ENCODE data around the gene MMP28. TPM values are rescaled to one million over a fixed set of nuclear protein-coding genes. Genes with fewer than 3 reads are reported as not detected.

The MMP28 gene
- total RNA-seq, 1 donor from 2014 or later: 3.5 TPM

DNA sequence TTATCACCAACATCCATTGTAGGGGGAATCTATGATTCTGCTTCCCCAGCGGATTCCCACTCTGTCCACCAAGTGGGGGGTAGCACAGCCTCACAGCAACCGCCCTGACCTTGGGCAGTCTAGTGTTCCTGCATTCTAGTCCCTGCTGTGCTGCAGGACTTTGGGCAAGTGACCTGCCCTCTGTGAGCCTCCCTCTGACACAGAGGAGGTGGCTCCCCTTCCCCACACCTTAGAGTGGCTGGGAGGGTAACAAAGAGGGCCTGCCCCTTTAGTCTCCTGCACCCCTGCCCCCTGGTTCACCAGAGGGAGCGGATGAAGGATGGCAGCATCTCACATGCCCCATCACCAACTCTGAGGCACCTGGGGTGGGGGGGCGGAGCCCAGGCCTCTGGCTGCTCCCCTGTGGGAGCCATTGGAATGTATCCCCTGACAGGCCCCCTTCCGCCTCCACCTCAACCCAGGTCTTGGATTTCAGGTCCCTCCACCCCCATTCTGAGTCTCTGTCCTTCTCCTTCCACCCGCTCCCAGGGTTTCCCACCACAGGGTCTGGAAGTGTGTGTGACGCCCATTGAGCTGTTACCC lies 52.5 kb downstream of the MMP28 start:
- no peak for DNase-seq

DNA sequence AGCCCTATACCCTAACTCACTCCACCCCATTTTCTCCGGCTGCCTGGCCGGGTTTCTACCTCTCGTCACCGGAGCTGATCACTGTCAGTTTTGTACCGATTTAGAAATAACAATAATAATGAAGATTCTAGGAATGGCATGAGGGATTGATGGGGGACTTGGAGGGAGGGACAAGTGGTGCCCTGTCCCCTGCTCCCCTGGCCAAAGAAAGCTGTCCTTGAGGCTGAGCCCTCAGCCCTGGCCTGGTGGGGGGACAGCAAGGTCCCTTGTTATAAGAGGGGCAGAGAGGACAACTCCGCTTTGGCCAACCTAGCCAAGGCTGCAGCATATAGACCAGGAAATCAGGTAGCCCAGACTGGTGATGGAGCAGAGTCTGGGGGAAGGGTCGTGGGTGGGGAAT lies 52.9 kb downstream of the MMP28 start:
- no peak for DNase-seq

DNA sequence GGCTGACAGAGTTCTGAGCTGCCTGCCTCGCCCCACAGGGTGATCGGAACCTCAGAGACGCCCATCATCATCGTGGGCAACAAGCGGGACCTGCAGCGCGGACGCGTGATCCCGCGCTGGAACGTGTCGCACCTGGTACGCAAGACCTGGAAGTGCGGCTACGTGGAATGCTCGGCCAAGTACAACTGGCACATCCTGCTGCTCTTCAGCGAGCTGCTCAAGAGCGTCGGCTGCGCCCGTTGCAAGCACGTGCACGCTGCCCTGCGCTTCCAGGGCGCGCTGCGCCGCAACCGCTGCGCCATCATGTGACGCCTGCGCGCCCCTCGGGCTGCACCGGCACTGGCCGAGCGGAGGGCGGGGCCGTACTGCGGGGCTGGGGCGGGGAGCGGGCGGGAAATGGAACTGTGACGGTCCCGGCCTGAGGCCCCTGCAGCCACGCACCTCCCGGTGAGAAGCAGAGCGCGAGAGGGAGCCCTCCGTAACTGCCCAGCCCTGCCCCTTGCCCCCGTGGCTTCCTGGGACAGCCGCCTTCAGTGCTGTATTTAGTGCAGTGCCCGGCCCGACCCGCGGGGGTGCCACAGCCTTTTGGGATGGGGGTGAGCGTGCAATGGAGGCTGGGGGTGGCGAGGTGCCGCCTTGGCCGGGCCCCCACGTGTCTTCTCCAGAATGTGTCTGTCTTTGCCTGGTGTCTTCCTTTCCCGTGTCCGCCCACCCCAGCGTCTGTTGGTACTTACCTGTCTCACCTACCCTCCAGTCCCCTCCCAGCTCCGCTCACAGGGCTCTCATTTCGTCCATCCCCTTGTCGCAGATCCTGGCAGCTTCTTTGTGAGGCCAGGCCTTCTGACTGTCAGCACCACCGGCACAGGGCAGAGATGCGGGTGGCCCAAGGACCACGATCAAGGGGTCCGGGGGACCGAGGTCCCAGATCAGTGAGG lies 54.2 kb downstream of the MMP28 start:
- DNase-seq: no peak

DNA sequence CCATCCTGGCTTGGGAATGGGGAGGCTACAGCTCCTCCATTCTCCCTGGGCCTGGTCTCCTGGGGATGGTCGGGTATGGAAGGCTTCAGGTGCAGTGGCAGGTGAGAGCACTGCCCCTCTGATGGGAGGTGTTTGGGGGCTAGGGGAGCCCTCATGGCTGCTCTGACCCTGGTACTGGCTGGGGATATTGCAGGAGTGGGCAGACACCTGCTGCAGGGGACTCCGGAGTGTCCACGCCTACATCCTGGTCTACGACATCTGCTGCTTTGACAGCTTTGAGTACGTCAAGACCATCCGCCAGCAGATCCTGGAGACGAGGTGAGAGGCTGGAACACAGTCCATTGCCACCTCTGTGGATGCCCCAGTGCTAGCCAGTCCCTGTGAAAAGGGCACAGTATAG lies 55.2 kb downstream of the MMP28 start:
- no peak for DNase-seq

DNA sequence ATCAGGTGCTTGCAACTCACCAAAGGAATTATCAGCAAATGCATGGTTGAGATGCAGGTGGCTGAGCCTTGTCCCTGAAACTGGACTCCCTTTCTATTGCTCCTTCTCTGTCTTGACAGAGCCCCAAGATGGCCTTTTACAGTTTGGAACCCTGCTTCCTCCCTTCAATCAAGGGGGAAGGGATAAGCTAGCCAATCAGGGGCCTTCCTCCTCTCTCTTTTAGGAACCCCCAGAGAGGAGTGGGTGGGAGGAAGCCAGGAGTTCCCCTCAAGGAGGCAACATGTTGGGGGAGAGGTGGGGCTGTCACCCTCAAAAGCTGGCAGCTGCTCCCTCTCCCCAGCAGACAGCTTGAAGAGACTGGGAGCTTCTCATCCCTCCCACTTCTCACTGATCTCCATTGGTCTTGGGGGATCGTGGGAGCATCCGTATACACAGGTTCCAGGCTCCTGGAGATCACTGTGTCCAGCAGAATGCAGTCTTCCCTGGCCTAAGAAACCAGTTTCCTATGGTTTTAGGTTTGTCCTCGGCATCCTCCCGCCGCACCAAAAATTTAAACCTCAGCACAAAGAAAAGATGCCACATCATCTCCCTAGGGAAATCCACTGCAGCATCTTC lies 56.8 kb downstream of the MMP28 start:
- DNase-seq: no peak

DNA sequence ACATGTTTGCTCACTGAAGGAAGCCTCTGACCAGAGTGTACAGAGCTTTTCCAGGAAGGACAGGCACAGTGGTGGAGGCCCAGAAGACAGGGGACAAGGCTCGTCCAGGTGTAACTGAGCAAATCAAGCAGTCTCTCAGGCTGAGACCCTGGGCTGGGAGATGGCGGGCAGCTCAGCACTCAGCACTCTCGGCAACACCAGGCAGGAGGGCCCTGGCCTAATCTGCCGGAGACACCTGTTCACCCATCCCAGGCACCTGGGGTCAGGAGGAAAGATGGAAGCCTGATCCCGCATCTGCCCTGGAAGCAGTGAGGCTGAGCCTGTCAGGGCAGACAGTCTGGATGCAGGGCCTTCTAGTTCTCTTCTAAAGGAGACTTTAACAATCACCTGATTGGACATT lies 59.2 kb downstream of the MMP28 start:
- DNase-seq: no peak

DNA sequence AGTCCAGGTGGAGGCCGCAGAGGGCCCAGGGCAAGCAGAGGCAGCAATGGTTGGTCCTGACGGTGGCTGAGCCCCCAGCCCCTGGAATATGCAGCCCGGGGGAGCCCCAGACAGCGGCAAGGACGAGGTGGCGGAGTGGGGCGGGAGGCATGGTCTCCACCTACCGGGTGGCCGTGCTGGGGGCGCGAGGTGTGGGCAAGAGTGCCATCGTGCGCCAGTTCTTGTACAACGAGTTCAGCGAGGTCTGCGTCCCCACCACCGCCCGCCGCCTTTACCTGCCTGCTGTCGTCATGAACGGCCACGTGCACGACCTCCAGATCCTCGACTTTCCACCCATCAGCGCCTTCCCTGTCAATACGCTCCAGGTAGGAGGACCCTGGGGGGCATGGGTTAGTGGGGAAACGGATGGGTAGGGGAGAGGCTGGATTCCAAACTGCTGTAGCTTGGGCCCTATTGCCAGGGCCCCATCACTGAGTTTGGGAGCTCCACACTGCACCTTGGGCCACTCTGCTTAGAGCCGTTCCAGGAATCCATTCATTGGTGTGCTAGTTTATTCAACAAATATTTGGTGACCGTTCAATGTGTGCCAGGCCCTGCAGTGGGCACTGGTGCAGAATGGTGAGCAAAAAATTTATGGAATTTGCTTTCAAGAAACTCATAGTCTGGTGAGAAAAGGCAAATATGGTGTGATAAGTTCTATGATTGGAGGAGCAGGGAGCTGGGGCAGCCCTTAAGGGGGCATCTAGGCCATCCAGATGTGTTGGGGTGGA lies 60.2 kb downstream of the MMP28 start:
- no peak for DNase-seq

DNA sequence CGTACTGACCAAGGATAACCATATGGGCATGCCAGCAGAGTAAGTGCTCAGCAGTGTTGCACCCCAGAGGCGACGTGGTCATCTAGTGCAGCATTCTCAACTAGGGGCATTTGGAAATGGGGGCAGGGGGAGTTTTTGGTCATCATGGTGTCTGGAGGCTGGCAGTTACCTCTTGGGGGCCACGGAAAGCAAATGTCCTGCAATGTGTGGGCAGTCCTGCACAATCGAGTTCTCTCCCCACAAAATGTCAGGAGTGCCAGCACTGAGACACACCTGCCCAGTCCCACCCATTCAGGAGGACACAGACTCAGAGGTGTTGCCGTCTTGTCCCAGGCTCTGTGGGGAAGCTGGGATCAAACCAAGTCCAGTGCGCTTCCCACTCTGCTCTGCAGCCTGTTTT lies 61.0 kb downstream of the MMP28 start:
- DNase-seq: no peak

DNA sequence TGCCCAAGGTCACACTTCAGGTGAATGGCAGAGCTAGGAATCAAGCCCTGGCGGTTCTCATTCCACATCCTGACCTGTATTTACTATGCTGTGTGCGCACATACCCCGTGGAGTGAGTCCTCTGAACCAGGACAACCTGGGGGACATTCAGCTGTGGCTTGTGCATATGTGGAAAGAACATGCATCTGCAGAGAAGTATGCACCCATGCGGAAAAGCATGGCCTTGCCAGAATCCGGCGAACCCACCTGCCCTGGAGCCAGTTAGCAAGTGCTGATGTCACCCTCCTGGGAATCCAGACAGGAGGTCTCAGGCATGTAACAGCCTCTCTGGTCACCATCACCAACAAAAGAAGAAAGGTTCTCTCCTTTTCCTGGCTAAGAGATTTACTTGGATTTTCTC lies 62.1 kb downstream of the MMP28 start:
- no peak for DNase-seq

DNA sequence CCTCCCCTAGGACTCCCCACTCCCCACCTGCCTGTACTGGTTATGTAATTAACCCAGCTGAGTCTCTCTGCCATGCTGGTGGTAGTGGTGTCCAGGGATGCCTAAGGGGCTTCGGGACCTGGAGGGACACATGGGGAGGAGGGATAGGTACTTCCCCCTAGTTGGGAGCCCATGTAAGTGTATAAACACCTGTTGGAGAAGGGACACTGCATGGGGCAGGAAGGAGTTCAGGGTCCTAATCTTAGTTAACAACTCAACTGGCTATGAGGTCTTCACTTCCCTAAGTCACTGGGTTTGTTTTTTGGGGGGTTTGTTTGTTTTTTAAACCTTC lies 62.7 kb downstream of the MMP28 start:
- no peak for DNase-seq

DNA sequence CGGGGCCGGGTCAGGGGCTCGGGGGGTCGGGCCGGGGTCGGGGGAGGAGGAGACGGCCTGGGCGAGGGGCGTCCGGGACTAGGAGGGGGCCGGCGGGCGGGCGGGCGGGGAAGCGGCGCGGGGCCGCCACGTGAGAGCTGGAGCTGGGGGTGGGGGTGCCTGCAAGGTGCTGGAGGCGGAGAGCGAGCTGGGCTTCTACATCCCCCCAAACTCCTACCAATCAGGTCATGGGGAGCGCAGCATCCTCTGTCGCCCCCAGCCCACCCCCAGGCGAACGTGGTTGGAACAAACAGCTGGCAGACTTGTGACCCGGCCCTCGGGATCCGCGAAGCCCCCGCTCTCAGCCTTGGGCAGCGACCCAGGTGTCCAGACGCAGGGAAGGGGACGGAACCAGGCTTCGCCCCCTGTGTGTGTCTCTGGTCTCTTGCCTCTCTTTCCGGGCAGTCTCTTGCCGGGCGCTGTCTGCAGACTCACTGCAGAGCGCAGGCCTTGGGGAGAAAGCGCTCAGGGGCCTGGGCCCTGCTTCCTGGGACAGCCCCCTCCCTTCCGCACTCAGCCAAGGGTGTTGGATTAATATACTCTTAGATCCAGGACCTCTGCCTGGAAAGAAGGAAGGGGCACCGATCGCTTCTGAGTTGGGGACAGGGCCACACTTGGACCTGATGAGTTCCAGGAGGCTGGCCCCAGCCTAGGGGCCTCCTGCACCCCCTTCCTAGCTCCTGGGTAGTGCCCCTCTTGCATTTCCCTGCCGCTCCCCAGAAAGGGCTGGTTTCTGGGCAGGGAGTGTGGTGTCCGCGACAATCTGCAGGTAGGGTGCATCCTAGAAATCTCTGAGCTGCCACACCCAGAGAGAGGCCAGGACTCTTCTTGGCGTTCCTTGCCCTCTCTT lies 63.3 kb downstream of the MMP28 start:
- no peak for DNase-seq

DNA sequence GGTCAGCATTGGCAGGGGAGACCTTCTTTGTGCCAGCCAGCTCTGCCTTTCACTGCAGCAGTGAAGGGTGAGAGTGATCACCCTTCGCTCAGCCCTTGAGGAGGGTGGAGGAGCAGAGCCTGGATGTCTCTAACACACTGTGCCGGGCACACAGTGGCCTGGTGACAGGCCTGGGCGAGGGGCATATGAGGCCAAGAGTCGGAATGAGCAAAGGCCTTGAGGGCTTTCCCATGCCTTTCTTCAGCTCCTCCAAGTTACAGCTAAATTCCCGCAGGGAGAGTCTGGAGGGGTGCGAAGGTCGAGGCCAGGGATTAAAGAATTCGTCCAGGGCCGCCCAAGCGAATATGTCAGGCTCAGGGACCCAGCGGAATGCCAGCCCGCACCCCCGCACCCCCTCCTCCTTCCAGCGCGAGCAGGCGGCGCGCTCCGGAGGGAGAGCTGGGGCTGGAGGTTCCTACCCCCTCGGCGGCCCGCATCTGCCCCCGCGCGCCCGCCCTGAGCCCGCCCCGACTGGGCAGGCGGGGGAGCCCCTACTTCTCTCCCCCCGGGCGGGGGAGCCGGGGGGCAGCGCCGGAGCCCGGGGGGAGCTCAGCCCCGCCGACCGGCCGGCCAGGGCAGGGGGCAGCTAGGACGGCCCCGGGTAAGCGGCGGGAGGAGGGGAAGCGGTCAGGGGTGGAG lies 64.1 kb downstream of the MMP28 start, which contains the start of gene RASL10B:
Gene RASL10B (plus strand): TSS at position 401 of the 678 bp plus-strand sequence. CDS start 3,546 bp downstream, outside the sequence.
- peak; percentile 53 for DNase-seq

DNA sequence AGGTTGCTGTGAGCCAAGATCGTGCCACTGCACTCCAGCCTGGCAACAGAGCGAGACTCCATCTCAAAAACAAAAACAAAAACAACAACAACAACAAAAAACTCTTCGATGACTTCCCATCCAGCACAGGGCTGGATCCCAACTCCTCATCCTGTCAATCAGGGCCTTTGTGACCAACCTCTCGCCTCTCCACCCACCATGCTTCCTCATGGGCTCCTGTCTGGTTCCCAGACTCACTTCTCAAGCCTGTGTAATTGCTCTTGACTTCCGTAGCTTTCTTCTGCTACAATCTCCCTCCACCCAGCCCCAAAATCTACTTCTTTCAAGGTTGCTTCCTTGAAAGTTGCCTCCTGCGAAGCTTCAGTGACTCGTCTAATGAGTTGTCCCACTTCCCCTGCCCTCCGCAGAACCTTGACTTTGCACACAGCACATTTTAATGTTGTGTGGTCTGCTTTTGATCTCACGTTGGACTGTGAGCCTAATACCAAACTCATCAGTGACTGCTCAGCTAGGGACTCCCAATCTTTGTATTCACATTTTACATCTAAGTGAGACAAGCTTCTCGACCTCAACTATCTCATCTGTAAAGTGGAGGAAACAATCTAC lies 64.9 kb downstream of the MMP28 start:
- DNase-seq: no peak

DNA sequence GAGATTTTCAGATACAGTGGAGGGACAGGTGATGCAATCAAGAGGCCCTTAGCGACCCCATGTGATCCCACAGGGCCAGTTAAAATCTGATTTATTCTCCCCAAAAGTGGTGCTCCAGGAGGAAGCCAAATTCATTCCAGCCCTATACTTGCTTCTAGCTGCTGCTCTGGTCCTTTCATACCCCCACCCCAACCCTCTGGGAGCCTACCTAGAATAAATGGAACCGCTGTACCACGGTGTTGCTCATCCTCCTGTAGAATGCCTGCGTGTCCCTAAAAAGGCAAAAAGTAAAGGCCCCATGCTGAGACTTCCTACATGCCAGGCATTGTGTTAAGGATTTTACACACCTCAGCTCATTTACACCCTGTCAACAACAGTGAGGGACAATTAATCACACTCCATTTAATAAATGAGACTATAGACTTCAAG lies 66.0 kb downstream of the MMP28 start:
- DNase-seq: no peak

DNA sequence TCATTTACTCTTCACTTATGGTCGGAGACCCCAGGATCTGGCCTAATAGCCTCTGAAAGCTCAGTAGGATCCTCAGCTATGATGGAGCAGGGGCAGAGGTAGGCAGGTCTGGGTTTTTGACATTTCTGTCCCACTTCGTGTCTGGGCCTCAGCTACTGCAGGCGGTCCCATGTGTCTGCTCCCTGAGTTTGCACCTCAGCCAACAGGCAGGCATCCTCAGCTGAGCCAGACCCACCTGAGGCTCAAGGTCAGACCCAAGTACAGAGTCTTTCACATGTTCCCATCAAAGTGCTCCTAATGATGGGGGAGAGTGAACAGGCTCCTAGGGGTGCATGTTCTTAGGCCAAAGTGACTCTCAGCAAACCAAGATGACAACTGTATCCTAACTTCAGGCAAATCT lies 66.9 kb downstream of the MMP28 start:
- no peak for DNase-seq

DNA sequence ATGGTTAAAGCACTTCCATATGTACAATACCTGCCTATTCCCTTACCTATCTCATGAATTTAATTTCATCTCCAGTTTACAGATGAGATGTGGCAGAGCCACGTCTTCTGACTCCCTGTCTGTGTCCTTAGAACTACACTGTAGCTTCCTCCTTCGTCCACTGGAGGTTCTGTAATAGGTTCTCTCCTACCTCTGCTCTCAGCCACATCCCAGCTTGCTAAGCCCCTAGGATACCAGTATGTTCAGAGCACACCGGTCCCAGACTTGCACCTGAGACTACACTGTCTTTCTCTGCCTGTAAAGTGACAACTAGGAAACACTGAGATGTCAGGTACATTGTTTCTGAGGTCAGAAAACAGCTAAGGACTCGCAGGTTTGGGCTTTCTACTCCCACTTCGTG lies 67.8 kb downstream of the MMP28 start:
- DNase-seq: no peak

DNA sequence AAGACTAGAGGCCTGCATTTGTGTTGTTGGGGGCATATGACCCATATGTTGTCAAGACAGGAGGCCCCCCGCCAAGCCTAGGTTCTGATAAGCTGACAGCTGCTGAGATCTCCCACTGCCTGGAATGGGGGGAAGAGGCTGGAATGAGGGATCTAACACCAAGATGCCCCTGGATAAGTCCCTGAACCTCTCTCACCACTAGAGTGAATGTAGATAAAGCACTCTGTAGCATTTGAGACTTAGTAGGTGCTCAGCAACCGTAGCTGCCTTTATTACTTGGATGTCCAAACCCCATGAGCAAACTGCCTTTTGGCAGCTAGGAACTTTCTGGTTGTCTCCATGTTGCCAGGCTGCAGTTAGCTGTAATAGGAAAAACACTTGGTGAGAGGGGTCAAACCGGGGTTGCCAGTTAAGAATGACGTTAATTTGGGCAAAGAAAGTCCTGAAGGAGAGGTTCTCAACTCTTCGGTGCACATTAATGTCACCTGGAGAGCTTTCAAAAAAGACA lies 68.4 kb downstream of the MMP28 start:
- no peak for DNase-seq

DNA sequence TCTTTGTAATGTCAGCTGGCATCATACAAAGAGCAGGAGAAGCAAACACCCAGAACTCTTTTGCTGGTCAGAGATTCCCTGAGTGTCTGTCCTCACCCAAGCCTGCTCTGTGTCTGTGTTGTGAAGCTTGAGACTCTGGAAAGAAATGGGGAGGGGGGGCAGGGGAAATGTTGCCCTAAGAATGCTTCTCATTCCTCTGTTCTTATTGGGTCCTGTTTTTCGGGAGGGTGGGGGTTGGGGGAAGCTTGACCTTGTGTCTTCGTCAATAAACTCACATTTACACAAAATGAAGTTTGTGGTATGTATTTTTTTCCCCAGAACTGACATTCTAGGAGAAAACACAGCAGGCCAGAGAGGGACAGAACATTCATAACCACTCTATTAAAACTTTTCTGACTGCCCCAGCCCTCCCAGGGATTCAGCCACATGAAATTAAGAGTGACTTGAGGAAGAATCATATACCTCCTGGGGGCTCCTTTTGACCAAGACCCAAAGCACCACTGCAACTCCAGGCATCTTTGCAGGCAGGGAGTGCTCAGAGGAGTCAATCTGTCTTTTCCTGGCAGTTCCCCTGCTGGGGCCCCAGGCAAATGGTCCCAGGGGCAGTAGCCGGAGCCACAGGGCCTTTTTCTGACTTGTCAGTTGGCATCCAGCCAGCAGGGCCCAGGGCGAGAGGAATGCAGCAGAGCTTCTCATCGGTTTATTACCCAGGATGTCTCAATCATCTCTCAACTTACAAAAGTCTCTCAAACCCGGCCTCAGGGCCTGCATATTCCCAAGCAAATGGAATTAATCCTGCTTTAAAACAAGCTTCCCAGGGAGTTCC lies 69.1 kb downstream of the MMP28 start:
- DNase-seq: peak; percentile 54

DNA sequence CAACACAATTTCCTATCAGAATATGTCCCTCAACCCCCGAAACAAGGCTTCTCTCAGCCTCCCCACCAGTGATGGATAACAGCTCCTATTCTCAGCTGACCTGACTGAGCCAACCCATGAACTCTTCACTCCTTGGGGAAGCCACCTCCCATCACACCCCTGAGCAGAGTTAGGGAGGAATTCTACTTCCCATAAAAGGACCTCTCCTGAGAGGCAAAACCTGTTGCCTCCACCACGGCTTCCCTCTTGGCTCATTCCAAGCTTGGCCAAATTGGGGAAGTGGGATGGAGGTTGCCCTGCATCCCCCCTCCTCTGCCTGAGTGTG lies 69.7 kb downstream of the MMP28 start:
- no peak for DNase-seq

DNA sequence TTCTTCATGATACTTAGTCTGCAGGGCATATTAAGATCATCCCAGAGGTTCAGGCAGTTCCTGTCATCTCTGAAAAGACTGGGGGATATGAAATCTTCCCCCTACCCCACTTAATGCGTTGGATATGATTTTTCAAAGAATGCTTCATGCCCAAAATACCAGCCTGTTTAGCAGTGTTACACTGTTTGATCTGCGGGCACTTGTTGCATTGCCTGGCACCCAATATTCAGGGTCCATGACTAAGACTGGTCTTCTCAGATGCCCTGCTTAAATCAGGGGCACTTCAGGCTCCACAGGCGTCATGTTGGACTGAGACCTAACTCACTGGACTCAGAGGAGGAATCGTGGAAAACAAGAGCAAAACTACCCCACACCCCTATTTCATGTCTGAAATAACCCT lies 70.4 kb downstream of the MMP28 start:
- no peak for DNase-seq

All from tongue (tissue), 2 donors.